CD4-positive, alpha-beta T cell (primary cell): Measurements from ENCODE around the gene HOXA7. TPM values are rescaled to one million over a fixed set of nuclear protein-coding genes. Genes with fewer than 3 reads are reported as not detected.

Experiments
- ATAC-seq: fragments of 200-7000 bp; cut with Tn5 transposase; one replicate; pipeline ENCODE4 v1.10.0; 2022; ENCODE audit warnings: mild to moderate bottlenecking; ENCODE audit not compliant: poor library complexity
- CTCF ChIA-PET: fragments of 350-600 bp; sonication (Branson Sonifier 250); formaldehyde crosslinking; loops from one replicate; lab custom pipeline; 2021; ENCODE audit warnings: antibody characterized with exemption, inconsistent platforms; lab: Charles Lee
- POLR2A ChIA-PET: fragments of 350-600 bp; sonication (Branson Sonifier 250); formaldehyde crosslinking; loops from one replicate; lab custom pipeline; 2021; ENCODE audit warnings: antibody characterized with exemption, inconsistent platforms; lab: Charles Lee
- DNase-seq, 14 experiments: peaks; one replicate each; pipeline ENCODE4 v3.0.0-alpha.2; 2013 to 2020; ENCODE audit warnings: mixed read lengths in 2 of 14
- H3K27ac ChIP-seq, 2 donors: one replicate each; pipeline versions ENCODE4 v1.5.1 to v1.7.0; 2013; ENCODE audit warnings: low read length in 2 of 2, low read depth in 1 of 2, mild to moderate bottlenecking in 1 of 2
- H3K27me3 ChIP-seq, 2 experiments: 1 replicate in 1 of 2; 2 replicates in 1 of 2; pipeline versions ENCODE4 v1.6.1 to v1.7.0; 2013; ENCODE audit warnings: low read length in 2 of 2, control low read depth in 1 of 2, mild to moderate bottlenecking in 1 of 2, moderate library complexity in 1 of 2; ENCODE audit not compliant: insufficient read depth in 2 of 2, control insufficient read depth in 1 of 2
- H3K36me3 ChIP-seq: one replicate; pipeline ENCODE4 v1.6.1; 2013; ENCODE audit warnings: low read length, control low read depth; ENCODE audit not compliant: insufficient read depth
- H3K4me1 ChIP-seq: one replicate; pipeline ENCODE4 v1.6.1; 2013; ENCODE audit warnings: low read length, control low read depth; ENCODE audit not compliant: insufficient read depth
- H3K4me3 ChIP-seq: one replicate; pipeline ENCODE4 v1.5.1; 2013; ENCODE audit warnings: mild to moderate bottlenecking, low read length, moderate library complexity
- H3K9me3 ChIP-seq, 2 experiments: 1 replicate in 1 of 2; 2 replicates in 1 of 2; pipeline versions ENCODE4 v1.6.1 to v1.7.0; 2013; ENCODE audit warnings: low read length in 2 of 2, mild to moderate bottlenecking in 2 of 2, control low read depth in 1 of 2, moderate library complexity in 1 of 2; ENCODE audit not compliant: control insufficient read depth in 1 of 2, insufficient read depth in 1 of 2
- H3K27ac Mint-ChIP-seq: one replicate; pipeline ENCODE4 v1.8.0; 2020; ENCODE audit warnings: mixed read lengths
- H3K27me3 Mint-ChIP-seq: one replicate; pipeline ENCODE4 v1.8.0; 2021; ENCODE audit warnings: mixed read lengths
- H3K36me3 Mint-ChIP-seq: one replicate; pipeline ENCODE4 v1.8.0; 2021; ENCODE audit warnings: low read depth, mixed read lengths
- H3K4me1 Mint-ChIP-seq: one replicate; pipeline ENCODE4 v1.8.0; 2021; ENCODE audit warnings: low read depth, mixed read lengths
- H3K4me3 Mint-ChIP-seq: one replicate; pipeline ENCODE4 v1.8.0; 2020; ENCODE audit warnings: mild to moderate bottlenecking, mixed read lengths
- H3K9me3 Mint-ChIP-seq: one replicate; pipeline ENCODE4 v1.8.0; 2020; ENCODE audit warnings: mixed read lengths
- CTCF ChIP-seq: fragments of 200-600 bp; IDR thresholded peaks from one replicate; pipeline ENCODE4 v1.8.0; 2022; ENCODE audit warnings: antibody characterized with exemption, mild to moderate bottlenecking
- intact Hi-C, 2 experiments: fragments of 100-400 bp; cut with DNase I in 1 of 2; cut with micrococcal nuclease in 1 of 2; formaldehyde crosslinking; loops; one replicate each; pipeline versions ENCODE4 v1.15.1 to v1.9.0; 2023 to 2025; cut with DNase I, micrococcal nuclease
- total RNA-seq, 174 experiments: library from RNA in 2 of 174; stranded (reverse) in 2 of 174; gene quantifications; one replicate each; pipeline ENCODE4 v1.2.3 and lab custom pipeline; 2021 to 2026

The HOXA7 gene
- total RNA-seq, 2 experiments from 2014 or later: not detected

- Mint-ChIP-seq H3K4me3 (no peak overlapping the region), H3K4me1 (no peaks in the 10 kb centered on the region), H3K27me3 (peaks cover 27% of the 10 kb centered on the region), H3K9me3 (no peaks in the 10 kb centered on the region), H3K36me3 (no peaks in the 10 kb centered on the region), H3K27ac (no peak overlapping the region)
- ChIA-PET POLR2A (no interaction called here), CTCF (no interaction called here)
- no peaks in the 10 kb centered on the region for H3K4me1 ChIP-seq
- H3K27me3 ChIP-seq: peaks cover 0 to 5% of the 10 kb centered on the region in 2 experiments
- peaks cover 0 to 8% of the 10 kb centered on the region in 2 experiments for H3K9me3 ChIP-seq
- no peaks in the 10 kb centered on the region for H3K36me3 ChIP-seq
- DNase-seq: no peak
- TF ChIP-seq CTCF: no peak
- no peak overlapping the region for H3K27ac ChIP-seq
- ATAC-seq: no peak
- intact Hi-C loops: no loop called here
- no peak overlapping the region for H3K4me3 ChIP-seq
Observed at GRCh38 chr7:27117887-27118491, 38.5 kb downstream of the HOXA7 start.

GRCh38 chr7:27116962-27117886 lies 39.3 kb downstream of the HOXA7 start:
- Mint-ChIP-seq H3K36me3 (no peaks in the 10 kb centered on the region), H3K4me1 (no peaks in the 10 kb centered on the region), H3K9me3 (no peaks in the 10 kb centered on the region), H3K27ac (no peak overlapping the region), H3K4me3 (no peak overlapping the region), H3K27me3 (peaks cover 27% of the 10 kb centered on the region)
- TF ChIP-seq CTCF: no peak
- H3K27ac ChIP-seq: no peak overlapping the region
- ATAC-seq (no peak), DNase-seq (no peak)
- H3K4me1 ChIP-seq: no peaks in the 10 kb centered on the region
- no peaks in the 10 kb centered on the region for H3K36me3 ChIP-seq
- intact Hi-C loops: no loop called here
- no peak overlapping the region for H3K4me3 ChIP-seq
- CTCF ChIA-PET: no interaction called here
- peaks cover 0 to 8% of the 10 kb centered on the region in 2 experiments for H3K9me3 ChIP-seq
- H3K27me3 ChIP-seq: peaks cover 0 to 5% of the 10 kb centered on the region in 2 experiments
- POLR2A ChIA-PET: no interaction called here

GRCh38 chr7:27116031-27116961 lies 40.2 kb downstream of the HOXA7 start:
- no peak for DNase-seq
- Mint-ChIP-seq H3K27me3 (peaks cover 36% of the 10 kb centered on the region), H3K4me3 (no peak overlapping the region), H3K27ac (no peak overlapping the region), H3K36me3 (no peaks in the 10 kb centered on the region), H3K4me1 (no peaks in the 10 kb centered on the region), H3K9me3 (no peaks in the 10 kb centered on the region)
- Histone ChIP-seq H3K27ac (no peak overlapping the region), H3K4me1 (no peaks in the 10 kb centered on the region), H3K4me3 (no peak overlapping the region), H3K36me3 (no peaks in the 10 kb centered on the region), H3K9me3 (peaks cover 0 to 8% of the 10 kb centered on the region in 2 experiments), H3K27me3 (peaks cover 2 to 5% of the 10 kb centered on the region in 2 experiments)
- ATAC-seq: no peak
- intact Hi-C loops: no loop called here
- TF ChIP-seq CTCF: no peak
- CTCF ChIA-PET: no interaction called here
- POLR2A ChIA-PET: no interaction called here
